Loucy (cell line): ENCODE results near the gene CABP4.

Experiments
- H2AFZ ChIP-seq: fragments of 200-600 bp; sonication (generic); 2 replicates; pipeline ENCODE4 v1.6.0; 2016; ENCODE audit warnings: antibody characterized with exemption, mild to moderate bottlenecking, low read length, moderate library complexity
- H3F3A ChIP-seq: fragments of 200-600 bp; 2 replicates; pipeline ENCODE4 v1.6.0; 2016; ENCODE audit warnings: antibody characterized with exemption, low read depth, mild to moderate bottlenecking
- H3K27me3 ChIP-seq: fragments of 200-600 bp; sonication (generic); 2 replicates; pipeline ENCODE4 v1.6.1; 2014; ENCODE audit warnings: low read length, mild to moderate bottlenecking; ENCODE audit not compliant: insufficient read depth, poor library complexity, severe bottlenecking
- H3K36me3 ChIP-seq: fragments of 200-600 bp; sonication (generic); 2 replicates; pipeline ENCODE4 v1.6.1; 2016; ENCODE audit warnings: low read length; ENCODE audit not compliant: insufficient read depth
- H3K4me1 ChIP-seq: fragments of 200-600 bp; sonication (generic); 2 replicates; pipeline ENCODE4 v1.5.1; 2014; ENCODE audit warnings: low read length, mild to moderate bottlenecking; ENCODE audit not compliant: insufficient read depth, poor library complexity, severe bottlenecking
- H3K4me2 ChIP-seq: fragments of 200-600 bp; sonication (generic); 2 replicates; pipeline ENCODE4 v1.6.0; 2014; ENCODE audit warnings: antibody characterized with exemption, low read length, low read depth, mild to moderate bottlenecking; ENCODE audit not compliant: poor library complexity, severe bottlenecking
- H3K4me3 ChIP-seq: fragments of 200-600 bp; sonication (generic); 2 replicates; pipeline ENCODE4 v1.5.1; 2014; ENCODE audit warnings: low read length, mild to moderate bottlenecking, mixed read lengths; ENCODE audit not compliant: poor library complexity, severe bottlenecking
- H3K79me2 ChIP-seq: fragments of 200-600 bp; sonication (generic); 2 replicates; pipeline ENCODE4 v1.6.1; 2014; ENCODE audit warnings: low read length; ENCODE audit not compliant: insufficient read depth
- H3K9ac ChIP-seq: fragments of 200-600 bp; sonication (generic); 2 replicates; pipeline ENCODE4 v1.6.0; 2014; ENCODE audit warnings: mild to moderate bottlenecking, low read depth, low read length, moderate library complexity; ENCODE audit not compliant: poor library complexity, severe bottlenecking
- H3K9me2 ChIP-seq: fragments of 200-600 bp; sonication (generic); replicated peaks from 2 replicates; pipeline ENCODE4 v1.6.1; 2016; ENCODE audit warnings: low read depth, low read length, mixed read lengths
- H3K9me3 ChIP-seq: fragments of 200-600 bp; sonication (generic); 2 replicates; pipeline ENCODE4 v1.6.1; 2014; ENCODE audit warnings: mild to moderate bottlenecking, antibody characterized with exemption, low read length, low read depth; ENCODE audit not compliant: insufficient read depth
- H4K20me1 ChIP-seq: fragments of 200-600 bp; sonication (generic); 2 replicates; pipeline ENCODE4 v1.6.0; 2014; ENCODE audit warnings: antibody characterized with exemption, low read length, mild to moderate bottlenecking; ENCODE audit not compliant: insufficient read depth, poor library complexity, severe bottlenecking
- EZH2phosphoT487 ChIP-seq: fragments of 200-600 bp; IDR thresholded peaks from 2 replicates; pipeline ENCODE4 v1.6.1; 2018; ENCODE audit warnings: antibody characterized with exemption, mild to moderate bottlenecking, moderate library complexity, borderline replicate concordance
- TF ChIP-seq, protein P1 (sequence below): fragments of 200-600 bp; sonication (generic); conservative IDR thresholded peaks from 2 replicates; pipeline ENCODE4 v1.5.1; 2014; ENCODE audit warnings: mild to moderate bottlenecking, antibody characterized with exemption, low read length

CABP4 gene

DNA sequence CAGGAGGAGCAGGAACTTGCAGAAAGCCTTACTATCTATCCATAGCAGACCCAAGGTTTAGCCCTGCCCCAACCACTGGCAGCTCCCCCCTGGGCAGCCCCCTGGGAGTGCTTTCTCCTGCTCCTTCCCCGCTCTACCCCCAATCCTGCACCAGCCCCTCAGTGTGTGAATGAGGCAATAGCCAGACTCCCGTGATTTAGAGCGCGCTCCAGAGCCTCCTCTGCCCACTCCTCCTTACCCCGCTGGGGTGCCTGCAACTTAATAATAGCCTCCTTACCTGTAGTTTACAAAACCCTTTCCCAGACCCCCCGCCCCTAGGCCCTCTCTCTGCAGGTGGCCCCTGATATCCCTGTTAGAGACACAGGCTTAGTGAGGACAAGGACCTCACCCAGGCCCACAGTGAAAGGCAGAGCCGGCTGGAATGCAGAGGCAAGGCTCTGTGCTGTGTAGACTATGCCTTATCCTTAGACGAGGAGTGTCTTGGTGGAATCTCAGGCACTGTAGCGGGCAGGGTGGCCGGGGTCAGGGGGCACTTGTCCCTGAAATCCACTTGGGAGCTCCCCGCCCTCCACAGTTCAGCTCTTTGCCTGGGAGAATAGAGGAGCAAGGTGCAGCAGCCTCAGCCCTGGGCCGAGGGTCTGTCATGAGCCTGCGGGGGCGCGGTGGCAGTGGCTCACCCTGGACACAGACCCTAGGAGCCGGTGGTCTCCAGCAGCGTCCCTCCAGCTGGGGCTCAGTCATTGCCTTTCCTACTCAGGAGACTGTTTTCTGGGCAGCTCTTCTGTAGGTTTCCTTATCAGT is 44.0 kb upstream of the CABP4 start:
- Histone ChIP-seq H4K20me1 (no peaks in the 10 kb centered on the region), H3K9me2 (no peaks in the 10 kb centered on the region), H3K36me3 (no peaks in the 10 kb centered on the region), H3K9me3 (no peaks in the 10 kb centered on the region), H3F3A (peaks cover 26% of the 10 kb centered on the region), H3K4me3 (peak overlapping the region; percentile 89), H3K79me2 (peaks cover 33% of the 10 kb centered on the region), H3K4me2 (peak overlapping the region; percentile 98), H2AFZ (no peak overlapping the region), H3K9ac (peak overlapping the region; percentile 99), H3K4me1 (peaks cover 60% of the 10 kb centered on the region), H3K27me3 (no peaks in the 10 kb centered on the region)
- no peak for TF ChIP-seq EZH2phosphoT487
- TF ChIP-seq, protein P1, sequence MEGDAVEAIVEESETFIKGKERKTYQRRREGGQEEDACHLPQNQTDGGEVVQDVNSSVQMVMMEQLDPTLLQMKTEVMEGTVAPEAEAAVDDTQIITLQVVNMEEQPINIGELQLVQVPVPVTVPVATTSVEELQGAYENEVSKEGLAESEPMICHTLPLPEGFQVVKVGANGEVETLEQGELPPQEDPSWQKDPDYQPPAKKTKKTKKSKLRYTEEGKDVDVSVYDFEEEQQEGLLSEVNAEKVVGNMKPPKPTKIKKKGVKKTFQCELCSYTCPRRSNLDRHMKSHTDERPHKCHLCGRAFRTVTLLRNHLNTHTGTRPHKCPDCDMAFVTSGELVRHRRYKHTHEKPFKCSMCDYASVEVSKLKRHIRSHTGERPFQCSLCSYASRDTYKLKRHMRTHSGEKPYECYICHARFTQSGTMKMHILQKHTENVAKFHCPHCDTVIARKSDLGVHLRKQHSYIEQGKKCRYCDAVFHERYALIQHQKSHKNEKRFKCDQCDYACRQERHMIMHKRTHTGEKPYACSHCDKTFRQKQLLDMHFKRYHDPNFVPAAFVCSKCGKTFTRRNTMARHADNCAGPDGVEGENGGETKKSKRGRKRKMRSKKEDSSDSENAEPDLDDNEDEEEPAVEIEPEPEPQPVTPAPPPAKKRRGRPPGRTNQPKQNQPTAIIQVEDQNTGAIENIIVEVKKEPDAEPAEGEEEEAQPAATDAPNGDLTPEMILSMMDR: no peak

DNA sequence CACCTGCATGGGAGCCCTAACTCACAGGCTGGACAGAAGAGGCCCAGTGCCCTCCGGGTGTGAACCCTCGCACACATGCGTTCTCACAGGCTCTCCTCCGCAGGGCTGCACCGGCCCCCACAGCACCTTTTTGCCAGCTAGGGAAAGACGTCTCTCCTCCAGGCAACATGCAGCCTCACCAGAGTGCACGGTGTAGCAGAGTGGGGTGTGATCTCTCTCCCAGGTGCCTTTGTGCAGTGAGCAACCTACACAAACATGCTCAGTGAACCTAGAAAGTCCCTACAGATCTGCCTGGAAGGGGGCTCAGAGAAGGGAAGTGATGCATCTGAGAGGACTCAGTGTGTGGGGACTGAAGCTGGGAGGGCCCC is 43.4 kb upstream of the CABP4 start:
- H3K79me2 ChIP-seq: peaks cover 27% of the 10 kb centered on the region
- no peak overlapping the region for H3K9ac ChIP-seq
- no peaks in the 10 kb centered on the region for H3K9me2 ChIP-seq
- H3F3A ChIP-seq: peaks cover 26% of the 10 kb centered on the region
- no peak overlapping the region for H3K4me3 ChIP-seq
- H3K27me3 ChIP-seq: no peaks in the 10 kb centered on the region
- TF ChIP-seq EZH2phosphoT487: no peak
- TF ChIP-seq, protein P1: no peak
- H3K4me1 ChIP-seq: peaks cover 60% of the 10 kb centered on the region
- no peak overlapping the region for H2AFZ ChIP-seq
- H3K36me3 ChIP-seq: no peaks in the 10 kb centered on the region
- no peaks in the 10 kb centered on the region for H3K9me3 ChIP-seq
- H3K4me2 ChIP-seq: no peak overlapping the region
- no peaks in the 10 kb centered on the region for H4K20me1 ChIP-seq

DNA sequence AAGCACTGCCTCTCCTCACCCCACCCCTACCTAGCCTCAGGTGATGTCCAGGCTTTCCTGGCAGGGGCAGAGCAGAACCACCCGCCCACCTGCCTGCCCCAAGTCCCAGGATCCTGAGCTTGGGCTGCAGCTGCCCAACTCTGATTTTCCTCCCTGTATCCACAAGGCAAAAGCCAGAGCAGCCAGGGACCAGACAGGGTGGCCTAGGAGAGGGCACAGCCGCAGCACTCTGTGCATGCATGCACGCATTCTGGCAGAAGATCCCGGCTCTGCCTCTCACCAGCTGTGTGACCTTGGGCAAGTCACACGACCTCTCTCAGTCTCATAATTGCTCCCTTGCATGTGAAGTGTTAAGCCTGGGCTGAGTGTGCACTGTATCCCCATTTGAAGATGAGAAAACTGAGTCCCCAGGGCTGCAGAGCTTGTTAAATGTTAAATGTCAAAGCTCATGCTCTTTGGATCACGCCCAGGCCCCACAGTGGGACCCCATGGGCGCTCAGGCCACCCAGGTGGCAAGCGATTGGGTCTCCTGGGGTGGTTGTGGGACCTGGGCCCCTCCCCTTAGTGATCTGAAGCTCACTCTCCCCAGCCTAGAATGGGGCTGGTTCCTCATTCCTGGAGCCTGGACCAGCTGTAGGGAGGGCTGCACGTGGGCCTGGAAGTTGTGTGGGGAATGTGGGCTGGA is 42.5 kb upstream of the CABP4 start:
- Histone ChIP-seq H3K9me2 (no peaks in the 10 kb centered on the region), H3K4me1 (peaks cover 59% of the 10 kb centered on the region), H3K4me2 (no peak overlapping the region), H3K4me3 (no peak overlapping the region), H2AFZ (no peak overlapping the region), H3K9me3 (no peaks in the 10 kb centered on the region), H3K79me2 (peaks cover 18% of the 10 kb centered on the region), H3F3A (peaks cover 19% of the 10 kb centered on the region), H3K36me3 (no peaks in the 10 kb centered on the region), H4K20me1 (no peaks in the 10 kb centered on the region), H3K27me3 (no peaks in the 10 kb centered on the region), H3K9ac (peak overlapping the region; percentile 25)
- TF ChIP-seq EZH2phosphoT487: no peak
- TF ChIP-seq, protein P1: no peak
